Measurements from ENCODE around the gene SLC25A26. TPM values are rescaled to one million over a fixed set of nuclear protein-coding genes. Genes with fewer than 3 reads are reported as not detected.

The SLC25A26 gene
- total RNA-seq, 2 experiments from 2014 or later: 11.7 to 12.0 TPM

DNA sequence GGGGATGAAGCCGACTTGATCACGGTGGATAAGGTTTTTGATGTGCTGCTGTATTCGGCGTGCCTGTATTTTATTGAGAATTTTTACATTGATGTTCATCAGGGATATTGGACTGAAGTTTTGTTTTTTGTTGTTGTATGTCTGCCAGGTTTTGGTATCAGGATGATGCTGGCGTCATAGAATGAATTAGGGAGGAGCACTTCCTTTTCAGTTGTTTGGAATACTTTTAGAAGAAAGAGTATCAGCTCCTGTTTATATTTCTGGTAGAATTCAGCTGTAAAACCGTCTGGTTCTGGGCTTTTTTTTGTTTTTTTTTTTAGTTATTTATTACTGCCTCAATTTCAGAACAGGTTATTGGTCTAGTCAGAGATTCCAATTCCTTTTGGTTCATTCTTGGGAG is 93.7 kb downstream of the SLC25A26 start:
- Mint-ChIP-seq H3K4me3 (no peak overlapping the region), H3K36me3 (ENCODE audit: low read depth) (peaks cover 14% of the 10 kb centered on the region), H3K27me3 (no peaks in the 10 kb centered on the region), H3K4me1 (peaks cover 4% of the 10 kb centered on the region), H3K9me3 (peaks cover 17% of the 10 kb centered on the region), H3K27ac (no peak overlapping the region)
- DNase-seq: no peak
- CTCF ChIA-PET: interaction anchor here (0.6 kb wide), 1 partner anchor 218 kb away, joined by 3 read pairs; no protein-coding TSS in a partner anchor
- POLR2A ChIA-PET: interaction anchor here (0.6 kb wide), 1 partner anchor 501 kb away, joined by 3 read pairs; no protein-coding TSS in a partner anchor

DNA sequence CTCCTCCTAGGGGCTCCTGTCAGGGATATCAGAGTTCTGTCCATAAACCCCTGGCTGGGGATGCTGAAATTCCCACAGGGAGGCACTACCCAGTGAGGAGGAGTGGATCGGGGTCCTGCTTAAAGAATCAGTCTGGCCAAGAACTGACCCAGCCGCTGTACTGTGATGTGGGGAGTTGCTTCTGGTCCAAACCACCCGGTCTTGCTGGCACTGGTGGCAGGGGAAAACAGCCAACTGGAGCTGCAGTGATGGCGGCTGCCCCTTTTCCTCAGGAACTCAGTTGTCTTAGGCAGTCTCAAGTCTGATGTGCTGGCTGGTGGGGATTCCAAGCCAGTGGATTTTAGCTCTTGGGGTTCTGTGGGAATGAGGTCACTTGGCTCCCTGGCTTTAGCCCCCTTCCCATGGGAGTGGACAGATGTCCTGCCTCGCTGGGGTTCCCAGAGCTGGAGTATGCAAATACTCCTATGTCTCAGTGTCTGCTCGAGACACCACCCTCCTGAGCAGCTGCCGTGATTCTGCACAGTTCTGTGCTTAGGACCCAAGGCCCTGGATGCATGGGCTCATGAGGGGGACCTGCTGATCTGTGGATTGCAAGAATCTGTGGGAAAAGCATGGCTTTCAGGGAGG is 97.1 kb downstream of the SLC25A26 start:
- ChIA-PET POLR2A (no interaction called here), CTCF (interaction anchor here (2.6 kb wide), 1 partner anchor 15 kb away, joined by 7 read pairs; no protein-coding TSS in a partner anchor)
- Mint-ChIP-seq H3K4me3 (no peak overlapping the region), H3K27ac (no peak overlapping the region), H3K4me1 (peaks cover 6% of the 10 kb centered on the region), H3K27me3 (no peaks in the 10 kb centered on the region), H3K36me3 (ENCODE audit: low read depth) (peaks cover 19% of the 10 kb centered on the region), H3K9me3 (peaks cover 14% of the 10 kb centered on the region)
- DNase-seq: no peak

DNA sequence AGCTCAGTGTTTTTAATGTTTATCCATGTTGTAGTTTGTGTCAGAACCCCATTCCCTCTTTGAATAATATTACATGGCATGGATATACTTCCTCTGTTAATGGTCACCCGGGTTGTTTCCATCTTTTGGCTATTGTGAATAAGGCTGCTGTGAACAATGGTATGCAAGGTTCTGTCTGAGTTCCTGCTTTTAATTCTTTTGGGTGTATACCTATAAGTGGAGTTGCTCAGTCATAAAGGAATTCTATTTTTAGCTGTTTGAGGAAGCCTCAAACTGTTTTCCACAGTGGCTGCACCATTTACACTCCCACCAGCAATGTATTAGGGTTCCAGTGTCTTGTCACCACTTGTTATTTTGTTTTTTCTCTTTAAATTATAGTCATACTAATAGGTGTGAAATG is 99.6 kb downstream of the SLC25A26 start:
- CTCF ChIA-PET: interaction anchor here (0.6 to 2.6 kb wide), 2 partner anchors 18 to 132 kb away, joined by 4 to 7 read pairs; no protein-coding TSS in a partner anchor
- peaks cover 5% of the 10 kb centered on the region for H3K4me1 Mint-ChIP-seq
- H3K27me3 Mint-ChIP-seq: no peaks in the 10 kb centered on the region
- no peak overlapping the region for H3K4me3 Mint-ChIP-seq
- H3K36me3 Mint-ChIP-seq (ENCODE audit: low read depth): peaks cover 16% of the 10 kb centered on the region
- H3K27ac Mint-ChIP-seq: no peak overlapping the region
- no peak for DNase-seq
- H3K9me3 Mint-ChIP-seq: peaks cover 9% of the 10 kb centered on the region
- POLR2A ChIA-PET: no interaction called here

DNA sequence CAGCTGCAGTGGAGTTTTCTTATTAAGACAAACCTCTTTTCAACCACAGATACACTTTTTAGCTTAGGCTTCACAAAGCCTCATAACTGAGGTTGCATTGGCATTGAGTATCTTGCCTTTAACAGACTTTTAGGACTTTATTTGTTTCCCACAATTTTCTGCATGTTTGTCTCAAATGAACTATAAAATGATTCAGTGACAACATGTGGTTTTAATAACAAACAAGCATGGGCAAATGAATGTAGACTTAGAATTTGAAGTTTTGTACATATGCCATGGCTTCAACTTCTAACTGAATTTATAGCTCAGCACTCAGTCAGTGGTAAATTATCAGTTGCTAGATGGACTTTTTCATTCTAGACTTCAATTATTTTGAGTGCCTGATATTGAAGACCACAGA is 101.6 kb downstream of the SLC25A26 start:
- POLR2A ChIA-PET: no interaction called here

DNA sequence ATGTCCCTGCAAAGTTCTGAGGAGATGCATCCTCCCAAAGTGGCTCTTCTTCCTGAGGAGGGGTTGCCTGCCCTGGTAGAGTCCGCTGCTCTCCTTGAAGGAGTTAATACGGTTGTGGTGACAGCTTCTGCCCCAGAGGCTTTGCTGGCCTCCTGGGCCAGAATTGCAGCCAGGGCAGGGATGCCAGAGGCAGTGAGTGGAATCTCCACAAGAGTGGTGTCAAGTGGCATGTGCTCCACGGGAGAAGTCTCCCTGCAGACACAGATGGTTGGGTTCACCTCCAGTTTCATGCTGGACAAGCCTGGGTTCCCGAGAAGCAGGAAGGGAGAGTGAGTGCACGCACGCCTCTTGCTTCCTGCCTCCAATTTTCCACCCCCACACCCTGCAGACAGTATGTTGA is 105.5 kb downstream of the SLC25A26 start:
- no peak overlapping the region for H3K4me3 Mint-ChIP-seq
- ChIA-PET POLR2A (no interaction called here), CTCF (interaction anchor here (1.0 kb wide), 1 partner anchor 11 kb away, joined by 3 read pairs; no protein-coding TSS in a partner anchor)
- peaks cover 6% of the 10 kb centered on the region for H3K36me3 Mint-ChIP-seq (ENCODE audit: low read depth)
- H3K4me1 Mint-ChIP-seq: no peaks in the 10 kb centered on the region
- DNase-seq: no peak
- H3K9me3 Mint-ChIP-seq: peaks cover 3% of the 10 kb centered on the region
- H3K27me3 Mint-ChIP-seq: no peaks in the 10 kb centered on the region
- no peak overlapping the region for H3K27ac Mint-ChIP-seq

More for the DNA sequence above, 101.6 kb downstream of the SLC25A26 start:
- Mint-ChIP-seq H3K27me3 (no peaks in the 10 kb centered on the region), H3K4me1 (peaks cover 3% of the 10 kb centered on the region), H3K36me3 (ENCODE audit: low read depth) (peaks cover 7% of the 10 kb centered on the region), H3K4me3 (no peak overlapping the region), H3K27ac (no peak overlapping the region), H3K9me3 (peaks cover 3% of the 10 kb centered on the region)
- no peak for DNase-seq
- CTCF ChIA-PET: no interaction called here

DNA sequence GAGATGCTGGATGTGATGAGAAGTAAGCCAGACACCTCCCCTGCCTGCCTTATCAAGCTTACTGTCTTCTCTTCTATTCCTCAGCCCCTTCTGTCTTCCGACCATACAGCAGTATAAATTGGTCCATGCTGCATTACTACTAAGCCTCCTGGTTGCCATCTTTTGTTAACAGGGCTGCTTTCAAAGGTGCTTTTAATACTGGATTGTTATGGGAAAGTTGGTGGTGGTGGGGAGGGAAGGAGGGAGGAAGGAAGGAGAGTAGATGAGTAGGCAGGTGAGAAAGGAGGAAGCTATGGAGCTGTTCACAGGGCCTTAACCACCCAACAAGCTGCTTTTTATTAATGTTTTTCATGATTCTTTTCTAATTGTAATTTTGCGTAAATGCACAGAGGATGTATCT is 114.9 kb downstream of the SLC25A26 start:
- Mint-ChIP-seq H3K4me1 (no peaks in the 10 kb centered on the region), H3K4me3 (no peak overlapping the region), H3K27me3 (no peaks in the 10 kb centered on the region), H3K27ac (no peak overlapping the region), H3K36me3 (ENCODE audit: low read depth) (no peaks in the 10 kb centered on the region), H3K9me3 (no peaks in the 10 kb centered on the region)
- DNase-seq: no peak
- ChIA-PET CTCF (interaction anchor here (1.7 kb wide), 1 partner anchor 73 kb away, joined by 3 read pairs; no protein-coding TSS in a partner anchor), POLR2A (no interaction called here)

DNA sequence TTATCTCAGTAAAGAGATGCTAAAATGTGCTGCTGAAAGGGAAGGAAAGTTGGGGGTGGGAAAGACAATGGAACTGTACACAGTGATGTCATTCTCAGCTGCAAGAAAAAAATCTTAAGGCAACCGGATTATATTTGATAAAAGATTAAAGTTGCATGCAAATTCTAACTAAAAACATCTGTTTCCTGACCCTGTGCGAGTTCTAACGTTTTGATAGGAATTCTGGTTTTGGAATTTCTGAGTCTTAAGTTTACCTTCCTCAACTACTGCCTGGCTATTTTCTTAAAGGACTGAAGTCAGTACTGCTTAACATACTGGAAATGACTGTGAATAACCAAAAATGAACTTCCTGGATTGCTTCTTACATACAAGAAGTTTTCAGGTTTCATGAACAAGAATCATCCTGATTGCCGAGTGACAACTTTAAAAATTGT is 115.5 kb downstream of the SLC25A26 start:
- no peaks in the 10 kb centered on the region for H3K9me3 Mint-ChIP-seq
- ChIA-PET POLR2A (no interaction called here), CTCF (no interaction called here)
- DNase-seq: no peak
- H3K27ac Mint-ChIP-seq: no peak overlapping the region
- H3K4me1 Mint-ChIP-seq: no peaks in the 10 kb centered on the region
- no peak overlapping the region for H3K4me3 Mint-ChIP-seq
- H3K36me3 Mint-ChIP-seq (ENCODE audit: low read depth): no peaks in the 10 kb centered on the region
- H3K27me3 Mint-ChIP-seq: no peaks in the 10 kb centered on the region

DNA sequence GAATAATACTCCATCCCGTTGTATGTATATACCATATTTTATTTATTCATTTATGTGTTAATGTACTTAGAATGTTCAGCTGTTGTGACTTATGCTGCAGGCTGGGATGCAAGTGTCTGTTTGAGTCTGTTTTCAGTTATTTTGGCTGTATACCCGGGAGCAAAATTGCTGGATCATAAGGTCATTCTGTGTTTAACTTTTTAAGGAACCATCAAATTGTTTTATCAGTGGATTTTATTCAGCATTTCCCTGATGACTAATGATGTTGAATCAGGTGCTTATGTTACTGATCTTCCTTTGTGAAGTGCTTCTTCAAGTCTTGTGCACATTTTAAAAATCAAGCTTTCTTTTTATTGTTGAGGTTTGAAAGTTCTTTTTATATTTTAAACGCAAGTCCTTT is 118.1 kb downstream of the SLC25A26 start:
- DNase-seq: no peak
- POLR2A ChIA-PET: no interaction called here
- Mint-ChIP-seq H3K4me3 (no peak overlapping the region), H3K27ac (no peak overlapping the region), H3K36me3 (ENCODE audit: low read depth) (no peaks in the 10 kb centered on the region), H3K4me1 (no peaks in the 10 kb centered on the region), H3K27me3 (no peaks in the 10 kb centered on the region), H3K9me3 (no peaks in the 10 kb centered on the region)
- CTCF ChIA-PET: no interaction called here

DNA sequence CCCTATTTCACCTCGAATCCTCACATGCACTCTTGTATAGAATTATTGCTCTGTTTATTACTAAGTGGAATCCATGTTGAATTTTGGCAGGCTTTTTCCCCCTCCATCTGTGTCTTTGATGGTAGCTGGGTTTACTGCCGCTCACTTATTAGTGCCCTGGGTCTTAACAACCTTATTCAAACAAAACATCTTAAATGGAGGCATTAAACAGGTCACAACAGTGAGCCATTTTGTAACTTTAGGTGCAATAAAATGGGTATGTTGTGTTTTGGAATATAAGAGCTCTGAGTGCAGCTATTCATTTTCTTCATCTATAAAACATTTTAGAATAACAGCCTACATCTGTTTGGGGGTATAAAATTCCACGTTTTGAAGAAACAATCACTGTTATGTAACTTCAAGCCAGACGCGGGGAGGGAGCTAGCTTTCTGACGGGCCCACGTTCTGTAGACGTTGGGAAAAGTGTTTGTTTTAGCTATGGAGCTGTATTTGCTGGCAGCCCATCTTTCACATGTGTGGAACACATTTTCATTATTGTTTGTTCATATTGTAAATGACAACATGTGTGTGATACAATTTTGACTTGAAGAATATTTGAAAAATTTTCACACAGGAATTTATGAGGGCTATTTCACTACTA is 122.0 kb downstream of the SLC25A26 start:
- peaks cover 3% of the 10 kb centered on the region for H3K9me3 Mint-ChIP-seq
- no peak overlapping the region for H3K4me3 Mint-ChIP-seq
- no peak for DNase-seq
- ChIA-PET POLR2A (no interaction called here), CTCF (no interaction called here)
- H3K36me3 Mint-ChIP-seq (ENCODE audit: low read depth): peaks cover 11% of the 10 kb centered on the region
- H3K4me1 Mint-ChIP-seq: no peaks in the 10 kb centered on the region
- H3K27ac Mint-ChIP-seq: no peak overlapping the region
- H3K27me3 Mint-ChIP-seq: no peaks in the 10 kb centered on the region

DNA sequence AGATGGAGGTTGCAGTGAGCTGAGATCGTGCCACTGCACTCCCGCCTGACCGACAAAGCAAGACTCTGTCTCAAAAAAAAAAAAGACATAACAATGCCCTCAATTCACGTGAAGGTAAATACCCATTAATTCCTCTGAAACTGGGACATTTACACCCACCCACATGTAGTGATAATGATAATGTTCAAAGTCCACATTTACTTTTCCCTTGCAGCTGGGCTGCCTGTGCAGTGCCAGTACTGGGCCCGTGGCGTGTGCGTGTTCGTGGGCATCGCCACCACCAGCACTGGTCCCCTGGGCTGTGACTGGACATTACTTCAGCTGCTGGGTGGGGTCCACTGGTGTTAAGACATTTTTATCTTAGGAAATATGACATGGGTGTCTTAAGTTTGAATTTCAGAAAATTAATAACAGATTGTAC is 123.6 kb downstream of the SLC25A26 start:
- CTCF ChIA-PET: no interaction called here
- H3K36me3 Mint-ChIP-seq (ENCODE audit: low read depth): peaks cover 14% of the 10 kb centered on the region

DNA sequence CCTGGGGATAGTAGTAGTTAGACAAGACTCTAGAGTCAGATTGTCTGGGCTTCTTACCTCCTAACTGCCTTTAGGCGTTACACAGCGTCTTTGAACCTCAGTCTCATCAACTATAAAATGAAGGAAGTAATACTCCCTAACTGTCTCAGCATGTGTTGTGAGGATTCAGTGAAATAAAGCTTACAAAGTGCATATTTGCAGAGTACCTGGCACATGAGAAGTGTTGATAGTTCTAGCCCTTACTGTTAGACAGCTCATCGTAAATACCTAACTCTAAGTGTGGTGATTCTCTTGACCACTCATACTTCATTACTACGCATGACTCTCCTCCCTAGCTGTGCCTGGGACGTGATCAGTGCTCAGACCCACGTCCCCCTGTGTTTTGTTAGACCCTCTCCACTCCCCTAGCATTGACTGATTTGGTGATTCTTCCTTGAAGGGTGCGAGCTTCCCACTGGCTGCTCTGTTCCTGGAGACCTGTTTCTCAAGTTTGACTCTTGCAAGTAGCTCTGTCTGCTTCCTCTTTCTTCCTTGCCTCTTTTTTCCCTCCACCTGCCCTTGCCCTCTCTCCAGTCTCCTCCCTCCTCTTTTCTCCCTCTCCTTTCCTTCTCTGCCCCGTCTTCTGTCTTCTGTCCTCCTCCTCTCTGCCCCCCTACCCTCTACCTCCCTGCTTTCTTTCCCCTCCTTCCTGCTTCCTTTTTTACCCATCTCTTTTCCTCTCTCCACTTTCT is 124.2 kb downstream of the SLC25A26 start:
- Mint-ChIP-seq H3K36me3 (ENCODE audit: low read depth) (peaks cover 14% of the 10 kb centered on the region), H3K4me1 (no peaks in the 10 kb centered on the region), H3K27me3 (no peaks in the 10 kb centered on the region), H3K4me3 (no peak overlapping the region), H3K9me3 (peaks cover 6% of the 10 kb centered on the region), H3K27ac (no peak overlapping the region)
- DNase-seq: no peak
- POLR2A ChIA-PET: no interaction called here
- CTCF ChIA-PET: interaction anchor here (0.6 kb wide), 1 partner anchor 58 kb away, joined by 3 read pairs; no protein-coding TSS in a partner anchor

More for the DNA sequence above, 123.6 kb downstream of the SLC25A26 start:
- DNase-seq: no peak
- POLR2A ChIA-PET: no interaction called here
- H3K4me1 Mint-ChIP-seq: no peaks in the 10 kb centered on the region
- H3K27me3 Mint-ChIP-seq: no peaks in the 10 kb centered on the region
- H3K27ac Mint-ChIP-seq: no peak overlapping the region
- H3K4me3 Mint-ChIP-seq: no peak overlapping the region
- H3K9me3 Mint-ChIP-seq: peaks cover 6% of the 10 kb centered on the region

DNA sequence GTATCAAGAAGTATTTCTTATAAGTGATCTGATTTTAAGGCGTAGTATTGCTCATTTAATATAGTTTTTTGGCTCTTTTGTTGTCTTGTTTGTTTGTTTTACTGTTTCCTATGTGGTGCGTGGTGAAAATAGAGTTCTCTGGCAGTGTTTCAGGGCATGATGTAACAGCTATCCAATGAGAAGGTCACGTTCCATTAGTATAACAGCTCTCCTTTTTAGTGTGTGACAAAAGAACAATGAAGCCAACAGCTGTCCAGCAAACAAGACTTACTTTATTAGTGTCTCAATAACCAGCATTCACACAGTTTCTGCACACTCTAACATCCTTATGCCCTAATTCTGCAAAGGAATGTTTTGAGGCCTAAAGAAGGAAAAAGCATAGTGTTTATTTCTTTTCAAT is 127.9 kb downstream of the SLC25A26 start:
- ChIA-PET CTCF (no interaction called here), POLR2A (no interaction called here)
- no peak for DNase-seq
- Mint-ChIP-seq H3K4me1 (no peaks in the 10 kb centered on the region), H3K36me3 (ENCODE audit: low read depth) (peaks cover 14% of the 10 kb centered on the region), H3K27me3 (no peaks in the 10 kb centered on the region), H3K27ac (no peak overlapping the region), H3K4me3 (no peak overlapping the region), H3K9me3 (peaks cover 6% of the 10 kb centered on the region)

DNA sequence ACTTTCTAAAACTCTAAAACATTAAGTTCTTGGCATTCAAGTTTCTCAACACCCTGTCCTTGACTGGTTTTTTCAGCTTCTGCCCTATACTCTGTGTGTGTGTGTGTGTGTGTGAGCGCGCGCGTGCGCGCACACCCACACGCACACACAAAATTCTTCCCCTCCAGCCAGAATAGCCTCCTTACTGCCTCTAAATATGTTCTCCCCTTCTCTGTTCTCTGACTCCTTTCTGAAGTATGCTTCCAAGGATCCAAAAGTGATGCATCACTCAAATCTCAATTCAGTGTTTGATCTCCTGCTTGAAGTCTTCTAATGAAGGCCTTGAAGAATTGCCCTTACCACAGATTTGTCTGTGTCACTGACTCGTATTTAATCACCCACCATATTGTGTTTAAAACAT is 129.8 kb downstream of the SLC25A26 start:
- H3K27me3 Mint-ChIP-seq: no peaks in the 10 kb centered on the region
- ChIA-PET CTCF (no interaction called here), POLR2A (no interaction called here)

More for the DNA sequence above, 129.8 kb downstream of the SLC25A26 start:
- peaks cover 11% of the 10 kb centered on the region for H3K4me1 Mint-ChIP-seq
- H3K36me3 Mint-ChIP-seq (ENCODE audit: low read depth): peaks cover 14% of the 10 kb centered on the region
- H3K4me3 Mint-ChIP-seq: no peak overlapping the region
- H3K9me3 Mint-ChIP-seq: peaks cover 6% of the 10 kb centered on the region
- no peak overlapping the region for H3K27ac Mint-ChIP-seq
- DNase-seq: no peak
